Measurements from ENCODE around the gene BLOC1S1. TPM values are rescaled to one million over a fixed set of nuclear protein-coding genes. Genes with fewer than 3 reads are reported as not detected.
"Not testable (repeated sequence)": the region's sequence is repeated elsewhere in the genome, so short reads cannot be mapped to it uniquely, and the experiment has no call there.

BLOC1S1 gene
- total RNA-seq, 1 donor from 2014 or later, result 57.2 TPM

GRCh38 chr12:55757701-55758100 lies 41.9 kb downstream of the BLOC1S1 start:
- no peak for DNase-seq (ENCODE audit: low spot score in 2 of 2)
- intact Hi-C loops (cut with DNase I), result no loop called here
- Histone ChIP-seq H3K4me1 (no peaks in the 10 kb centered on the region), H3K4me3 (no peak overlapping the region), H3K27me3 (no peaks in the 10 kb centered on the region), H3K27ac (no peak overlapping the region), H3K9me3 (no peaks in the 10 kb centered on the region), H3K36me3 (peaks cover 55 to 74% of the 10 kb centered on the region in 2 donors)
- TF ChIP-seq CTCF (IDR thresholded peaks at IDR 0.05), result no peak

GRCh38 chr12:55758575-55758974 lies 42.7 kb downstream of the BLOC1S1 start:
- H3K4me3 ChIP-seq; H3K9me3 ChIP-seq; intact Hi-C loops (cut with DNase I); H3K27me3 ChIP-seq; H3K27ac ChIP-seq; DNase-seq (ENCODE audit: low spot score in 2 of 2); H3K4me1 ChIP-seq: not testable (repeated sequence)
- peaks cover 48 to 76% of the 10 kb centered on the region in 2 donors for H3K36me3 ChIP-seq

- TF ChIP-seq CTCF (IDR thresholded peaks at IDR 0.05), result no peak
- no peak overlapping the region for H3K27ac ChIP-seq
Observed at GRCh38 chr12:55760663-55761062, 44.8 kb downstream of the BLOC1S1 start.

GRCh38 chr12:55762646-55763045 lies 46.8 kb downstream of the BLOC1S1 start:
- intact Hi-C loops (cut with DNase I), result no loop called here
- no peaks in the 10 kb centered on the region for H3K27me3 ChIP-seq

More at GRCh38 chr12:55760663-55761062, 44.8 kb downstream of the BLOC1S1 start:
- Histone ChIP-seq H3K9me3 (no peaks in the 10 kb centered on the region), H3K27me3 (no peaks in the 10 kb centered on the region), H3K36me3 (peaks cover 42 to 58% of the 10 kb centered on the region in 2 donors), H3K4me3 (no peak overlapping the region), H3K4me1 (no peaks in the 10 kb centered on the region)
- intact Hi-C loops (cut with DNase I), result no loop called here
- DNase-seq (ENCODE audit: low spot score in 2 of 2), result no peak

GRCh38 chr12:55765736-55766290 lies 50.0 kb downstream of the BLOC1S1 start:
- Histone ChIP-seq H3K4me3 (no peak overlapping the region), H3K4me1 (no peaks in the 10 kb centered on the region), H3K36me3 (peaks cover 15 to 20% of the 10 kb centered on the region in 2 donors), H3K9me3 (no peaks in the 10 kb centered on the region), H3K27me3 (no peaks in the 10 kb centered on the region), H3K27ac (no peak overlapping the region)
- no peak for DNase-seq (ENCODE audit: low spot score in 2 of 2)
- intact Hi-C loops (cut with DNase I), result no loop called here
- TF ChIP-seq CTCF (IDR thresholded peaks at IDR 0.05), result no peak

More at GRCh38 chr12:55762646-55763045, 46.8 kb downstream of the BLOC1S1 start:
- no peaks in the 10 kb centered on the region for H3K9me3 ChIP-seq
- TF ChIP-seq CTCF (IDR thresholded peaks at IDR 0.05), result no peak
- no peak for DNase-seq (ENCODE audit: low spot score in 2 of 2)
- no peak overlapping the region for H3K27ac ChIP-seq
- no peak overlapping the region for H3K4me3 ChIP-seq
- H3K36me3 ChIP-seq, result peaks cover 36 to 44% of the 10 kb centered on the region in 2 donors
- no peaks in the 10 kb centered on the region for H3K4me1 ChIP-seq

- no peaks in the 10 kb centered on the region for H3K27me3 ChIP-seq
- no peak overlapping the region for H3K27ac ChIP-seq
- no peak for TF ChIP-seq CTCF (IDR thresholded peaks at IDR 0.05)
- no peaks in the 10 kb centered on the region for H3K9me3 ChIP-seq
- DNase-seq (ENCODE audit: low spot score in 2 of 2), result no peak
- H3K36me3 ChIP-seq, result peaks cover 22 to 28% of the 10 kb centered on the region in 2 donors
- intact Hi-C loops (cut with DNase I), result no loop called here
- H3K4me1 ChIP-seq, result no peaks in the 10 kb centered on the region
- no peak overlapping the region for H3K4me3 ChIP-seq
Observed at GRCh38 chr12:55767156-55767555, 51.3 kb downstream of the BLOC1S1 start.

Other genes starting within 250 kb of the BLOC1S1 start
- not detected for gene OR6C70, start 245.9 kb upstream of the BLOC1S1 start, total RNA-seq
- gene OR6C68, start 223.7 kb upstream of the BLOC1S1 start, total RNA-seq, result not detected
- gene OR6C4, start 166.4 kb upstream of the BLOC1S1 start, total RNA-seq, result not detected
- not detected for gene OR2AP1, start 143.6 kb upstream of the BLOC1S1 start, total RNA-seq
- not detected for gene OR10P1, start 79.2 kb upstream of the BLOC1S1 start, total RNA-seq
- 246 TPM for gene ITGA7, start 8.1 kb upstream of the BLOC1S1 start, total RNA-seq
- gene RDH5, start 4.3 kb downstream of the BLOC1S1 start, total RNA-seq, result 3.6 TPM
- 566 TPM for gene CD63, start 13.0 kb downstream of the BLOC1S1 start, total RNA-seq
- gene GDF11, start 27.1 kb downstream of the BLOC1S1 start, total RNA-seq, result 1.6 TPM
- gene SARNP, start 101.7 kb downstream of the BLOC1S1 start, total RNA-seq, result 13.4 TPM
- 13.8 TPM for gene ORMDL2, start 102.0 kb downstream of the BLOC1S1 start, total RNA-seq
- 26.1 TPM for gene DNAJC14, start 113.5 kb downstream of the BLOC1S1 start, total RNA-seq
- gene MMP19, start 126.9 kb downstream of the BLOC1S1 start, total RNA-seq, result 37.5 TPM
- gene PYM1, start 211.8 kb downstream of the BLOC1S1 start, total RNA-seq, result 83.7 TPM
- 48.6 TPM for gene DGKA, start 215.1 kb downstream of the BLOC1S1 start, total RNA-seq
- not detected for gene PMEL, start 250.0 kb downstream of the BLOC1S1 start, total RNA-seq